ENCODE results near the gene GAS2L1. TPM values are rescaled to one million over a fixed set of nuclear protein-coding genes. Genes with fewer than 3 reads are reported as not detected.

GAS2L1 gene
- polyA plus RNA-seq, 1 donor (not counting 4 experiments of a cell fraction or from before 2014, with no cell fraction given), result 11.3 TPM

DNA sequence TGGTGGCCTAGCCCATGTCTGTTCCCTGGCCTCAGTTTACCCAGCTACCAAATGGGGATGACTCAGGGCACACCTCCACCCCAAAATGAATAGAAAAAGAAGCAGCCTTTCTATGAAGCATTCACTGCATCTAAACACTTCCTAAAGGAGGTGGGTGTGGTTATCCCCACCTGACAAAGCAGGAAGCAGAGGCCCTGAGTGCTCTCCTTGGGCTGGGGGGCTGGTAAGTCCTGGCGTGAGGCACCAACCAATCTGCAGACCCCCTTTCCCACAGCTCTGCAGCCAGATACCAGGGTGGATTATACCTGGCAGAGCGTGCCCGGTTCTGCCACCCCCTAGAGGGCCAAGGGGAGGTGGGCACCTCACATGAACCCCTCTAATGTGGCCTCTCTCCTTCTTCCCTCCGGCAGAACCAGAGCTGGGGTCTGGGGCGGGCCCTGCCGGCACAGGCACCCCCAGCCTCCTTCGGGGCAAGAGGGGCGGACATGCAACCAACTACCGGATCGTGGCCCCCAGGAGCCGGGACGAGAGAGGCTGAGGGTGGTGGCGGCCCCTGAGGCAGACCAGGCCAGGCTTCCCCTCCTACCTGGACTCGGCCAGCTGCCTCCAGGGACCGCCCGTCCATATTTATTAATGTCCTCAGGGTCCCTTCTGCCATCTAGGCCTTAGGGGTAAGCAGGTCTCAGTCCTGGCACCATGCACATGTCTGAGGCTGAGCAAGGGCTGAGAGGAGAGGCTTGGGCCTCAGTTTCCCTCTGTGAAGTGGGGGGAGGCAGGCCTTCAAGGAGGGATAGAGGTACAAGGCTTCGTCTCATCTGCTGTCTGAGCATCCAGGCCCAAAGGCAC is 47.8 kb upstream of the GAS2L1 start:
- DNase-seq (ENCODE audit: low read depth, low spot score) (no peak), FAIRE-seq (no peak)
- no peaks in the 10 kb centered on the region for H3K9me3 ChIP-seq (ENCODE audit: control insufficient read depth, low read depth, low read length)
- no peak overlapping the region for H3K27ac ChIP-seq (ENCODE audit: control insufficient read depth, insufficient read depth, low read length)
- TF ChIP-seq EZH2 (IDR thresholded peaks at IDR 0.05; ENCODE audit: low read length), result no peak
- TF ChIP-seq, protein P1, sequence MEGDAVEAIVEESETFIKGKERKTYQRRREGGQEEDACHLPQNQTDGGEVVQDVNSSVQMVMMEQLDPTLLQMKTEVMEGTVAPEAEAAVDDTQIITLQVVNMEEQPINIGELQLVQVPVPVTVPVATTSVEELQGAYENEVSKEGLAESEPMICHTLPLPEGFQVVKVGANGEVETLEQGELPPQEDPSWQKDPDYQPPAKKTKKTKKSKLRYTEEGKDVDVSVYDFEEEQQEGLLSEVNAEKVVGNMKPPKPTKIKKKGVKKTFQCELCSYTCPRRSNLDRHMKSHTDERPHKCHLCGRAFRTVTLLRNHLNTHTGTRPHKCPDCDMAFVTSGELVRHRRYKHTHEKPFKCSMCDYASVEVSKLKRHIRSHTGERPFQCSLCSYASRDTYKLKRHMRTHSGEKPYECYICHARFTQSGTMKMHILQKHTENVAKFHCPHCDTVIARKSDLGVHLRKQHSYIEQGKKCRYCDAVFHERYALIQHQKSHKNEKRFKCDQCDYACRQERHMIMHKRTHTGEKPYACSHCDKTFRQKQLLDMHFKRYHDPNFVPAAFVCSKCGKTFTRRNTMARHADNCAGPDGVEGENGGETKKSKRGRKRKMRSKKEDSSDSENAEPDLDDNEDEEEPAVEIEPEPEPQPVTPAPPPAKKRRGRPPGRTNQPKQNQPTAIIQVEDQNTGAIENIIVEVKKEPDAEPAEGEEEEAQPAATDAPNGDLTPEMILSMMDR (optimal IDR thresholded peaks at IDR 0.05 in 1 of 3, IDR thresholded peaks at IDR 0.05 in 1 of 3, conservative IDR thresholded peaks at IDR 0.05 in 1 of 3; ENCODE audit: extremely low read depth in 1 of 3, insufficient read depth in 2 of 3, low read length in 3 of 3), result no peak
- dilution Hi-C loops (cut with MboI; ENCODE audit: extremely low pct_ligation_motif_present, low sequenced_read_pairs), result no loop called here
- no peaks in the 10 kb centered on the region for H3K4me1 ChIP-seq (ENCODE audit: control insufficient read depth, extremely low read depth, insufficient read depth, low read length)
- H3K27me3 ChIP-seq (ENCODE audit: control insufficient read depth, extremely low read depth, insufficient read depth, low read length), result no peaks in the 10 kb centered on the region
- peaks cover 0 to 2% of the 10 kb centered on the region in 2 experiments for H3K36me3 ChIP-seq (ENCODE audit: control insufficient read depth in 2 of 2, extremely low read depth in 1 of 2, insufficient read depth in 2 of 2, low read length in 2 of 2)
- no peak overlapping the region for H2AFZ ChIP-seq (ENCODE audit: control insufficient read depth, low read length)
- peaks cover 3% of the 10 kb centered on the region for H4K20me1 ChIP-seq (ENCODE audit: control insufficient read depth, extremely low read depth, insufficient read depth, low read length)
- H3K4me2 ChIP-seq (ENCODE audit: control insufficient read depth, extremely low read depth, insufficient read depth, low read depth, low read length), result no peak overlapping the region
- H3K79me2 ChIP-seq (ENCODE audit: control insufficient read depth, insufficient read depth, low read length), result no peaks in the 10 kb centered on the region
- no peak overlapping the region for H3K9ac ChIP-seq (ENCODE audit: control insufficient read depth, extremely low read depth, insufficient read depth, low read length)
- H3K9me1 ChIP-seq (ENCODE audit: control insufficient read depth, extremely low read depth, insufficient read depth, low read length), result no peaks in the 10 kb centered on the region
- H3K4me3 ChIP-seq (ENCODE audit: control insufficient read depth in 2 of 3, extremely low read depth in 1 of 3, insufficient read depth in 2 of 3, low read depth in 1 of 3, low read length in 3 of 3), result no peak overlapping the region

DNA sequence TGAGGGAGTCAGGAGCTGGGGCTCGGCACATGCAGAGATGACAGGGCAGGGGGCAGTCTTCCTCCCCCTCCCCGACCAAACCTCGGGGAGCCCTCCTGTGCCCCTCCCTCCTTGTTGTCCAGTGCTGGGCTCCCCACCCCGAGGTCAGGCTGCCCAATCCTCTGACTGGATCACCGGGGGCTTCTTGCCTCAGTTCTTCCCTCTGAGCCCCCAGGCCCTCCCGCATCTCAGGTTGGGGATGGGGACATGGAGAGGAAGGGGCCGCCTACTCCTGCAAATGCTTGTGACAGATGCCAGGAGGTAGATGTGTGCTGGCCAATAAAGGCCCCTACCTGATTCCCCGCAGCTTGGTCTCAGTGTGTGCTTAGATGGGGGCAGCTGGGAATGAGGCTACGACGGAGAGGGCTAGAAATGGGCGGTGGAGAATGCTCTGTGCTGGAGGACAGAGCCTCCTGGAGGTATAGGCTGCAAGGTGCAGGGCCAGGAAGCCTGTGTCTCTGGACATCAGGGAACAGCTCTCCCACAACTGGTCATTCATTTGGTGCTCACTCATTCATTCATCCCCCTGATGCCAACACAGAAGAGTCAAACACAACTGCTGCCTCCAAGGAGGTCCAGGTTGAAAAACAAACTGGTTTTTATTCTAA is 47.1 kb upstream of the GAS2L1 start:
- no peak for FAIRE-seq
- H3K9ac ChIP-seq (ENCODE audit: control insufficient read depth, extremely low read depth, insufficient read depth, low read length), result no peak overlapping the region
- H3K36me3 ChIP-seq (ENCODE audit: control insufficient read depth in 2 of 2, extremely low read depth in 1 of 2, insufficient read depth in 2 of 2, low read length in 2 of 2), result peaks cover 0 to 8% of the 10 kb centered on the region in 2 experiments
- dilution Hi-C loops (cut with MboI; ENCODE audit: extremely low pct_ligation_motif_present, low sequenced_read_pairs), result no loop called here
- H4K20me1 ChIP-seq (ENCODE audit: control insufficient read depth, extremely low read depth, insufficient read depth, low read length), result peaks cover 3% of the 10 kb centered on the region
- H3K9me3 ChIP-seq (ENCODE audit: control insufficient read depth, low read depth, low read length), result no peaks in the 10 kb centered on the region
- H2AFZ ChIP-seq (ENCODE audit: control insufficient read depth, low read length), result no peak overlapping the region
- no peak overlapping the region for H3K4me3 ChIP-seq (ENCODE audit: control insufficient read depth in 2 of 3, extremely low read depth in 1 of 3, insufficient read depth in 2 of 3, low read depth in 1 of 3, low read length in 3 of 3)
- H3K4me1 ChIP-seq (ENCODE audit: control insufficient read depth, extremely low read depth, insufficient read depth, low read length), result no peaks in the 10 kb centered on the region
- H3K79me2 ChIP-seq (ENCODE audit: control insufficient read depth, insufficient read depth, low read length), result no peaks in the 10 kb centered on the region
- H3K4me2 ChIP-seq (ENCODE audit: control insufficient read depth, extremely low read depth, insufficient read depth, low read depth, low read length), result no peak overlapping the region
- no peak for TF ChIP-seq EZH2 (IDR thresholded peaks at IDR 0.05; ENCODE audit: low read length)
- TF ChIP-seq, protein P1 (optimal IDR thresholded peaks at IDR 0.05 in 1 of 3, IDR thresholded peaks at IDR 0.05 in 1 of 3, conservative IDR thresholded peaks at IDR 0.05 in 1 of 3; ENCODE audit: extremely low read depth in 1 of 3, insufficient read depth in 2 of 3, low read length in 3 of 3), result no peak
- H3K27me3 ChIP-seq (ENCODE audit: control insufficient read depth, extremely low read depth, insufficient read depth, low read length), result no peaks in the 10 kb centered on the region
- no peak for DNase-seq (ENCODE audit: low read depth, low spot score)
- H3K27ac ChIP-seq (ENCODE audit: control insufficient read depth, insufficient read depth, low read length), result no peak overlapping the region
- H3K9me1 ChIP-seq (ENCODE audit: control insufficient read depth, extremely low read depth, insufficient read depth, low read length), result no peaks in the 10 kb centered on the region
